ENCODE results near the gene SLC16A7.

Gene SLC16A7

GRCh38 chr12:59595883-59596540 lies at the start of gene SLC16A7:
Gene SLC16A7, plus strand, starts transcription at chr12:59596029. Its CDS starts 108,773 bp downstream, at chr12:59704802.
- DNase-seq (ENCODE audit: low read depth, low spot score), result peak; percentile 89
- peak within 1 kb of the TSS; percentile 71 for H3K4me3 ChIP-seq (ENCODE audit: low read depth, low read length)
- TF ChIP-seq CTCF (IDR thresholded peaks at IDR 0.05; ENCODE audit: low read depth, low read length), result no peak
- in situ Hi-C loops (cut with HindIII; ENCODE audit: low sequenced_read_pairs), result no loop called here

GRCh38 chr12:59548930-59549329 lies 46.9 kb upstream of the SLC16A7 start:
- no peak for DNase-seq (ENCODE audit: low read depth, low spot score)
- no peak for TF ChIP-seq CTCF (IDR thresholded peaks at IDR 0.05; ENCODE audit: low read depth, low read length)
- in situ Hi-C loops (cut with HindIII; ENCODE audit: low sequenced_read_pairs), result no loop called here
- H3K4me3 ChIP-seq (ENCODE audit: low read depth, low read length), result no peak overlapping the region

- TF ChIP-seq CTCF (IDR thresholded peaks at IDR 0.05; ENCODE audit: low read depth, low read length), result no peak
- no peak for DNase-seq (ENCODE audit: low read depth, low spot score)
- in situ Hi-C loops (cut with HindIII; ENCODE audit: low sequenced_read_pairs), result no loop called here
- H3K4me3 ChIP-seq (ENCODE audit: low read depth, low read length), result no peak overlapping the region
Measured at GRCh38 chr12:59559696-59560095, 36.1 kb upstream of the SLC16A7 start.

- TF ChIP-seq CTCF (IDR thresholded peaks at IDR 0.05; ENCODE audit: low read depth, low read length), result no peak
- in situ Hi-C loops (cut with HindIII; ENCODE audit: low sequenced_read_pairs), result no loop called here
- DNase-seq (ENCODE audit: low read depth, low spot score), result peak; percentile 34
- H3K4me3 ChIP-seq (ENCODE audit: low read depth, low read length), result no peak overlapping the region
Measured at GRCh38 chr12:59570145-59570544, 25.7 kb upstream of the SLC16A7 start.

- TF ChIP-seq CTCF (IDR thresholded peaks at IDR 0.05; ENCODE audit: low read depth, low read length), result no peak
- DNase-seq (ENCODE audit: low read depth, low spot score), result no peak
- no peak overlapping the region for H3K4me3 ChIP-seq (ENCODE audit: low read depth, low read length)
- in situ Hi-C loops (cut with HindIII; ENCODE audit: low sequenced_read_pairs), result no loop called here
Measured at GRCh38 chr12:59574406-59574805, 21.4 kb upstream of the SLC16A7 start.

GRCh38 chr12:59575826-59576225 lies 20.0 kb upstream of the SLC16A7 start:
- no peak for DNase-seq (ENCODE audit: low read depth, low spot score)
- H3K4me3 ChIP-seq (ENCODE audit: low read depth, low read length), result no peak overlapping the region
- TF ChIP-seq CTCF (IDR thresholded peaks at IDR 0.05; ENCODE audit: low read depth, low read length), result no peak
- in situ Hi-C loops (cut with HindIII; ENCODE audit: low sequenced_read_pairs), result no loop called here
